SKM-1 treated with dmso at 0.1 percent for 144 hours (cell line): Measurements from ENCODE around the gene SLX9.
"Not testable (repeated sequence)": the region's sequence is repeated elsewhere in the genome, so short reads cannot be mapped to it uniquely, and the experiment has no call there.

Experiments
- DNase-seq: peaks from one replicate; lab custom pipeline; 2025; ENCODE audit not compliant: unreplicated experiment; lab: John Stamatoyannopoulos, UW

The SLX9 gene

DNA sequence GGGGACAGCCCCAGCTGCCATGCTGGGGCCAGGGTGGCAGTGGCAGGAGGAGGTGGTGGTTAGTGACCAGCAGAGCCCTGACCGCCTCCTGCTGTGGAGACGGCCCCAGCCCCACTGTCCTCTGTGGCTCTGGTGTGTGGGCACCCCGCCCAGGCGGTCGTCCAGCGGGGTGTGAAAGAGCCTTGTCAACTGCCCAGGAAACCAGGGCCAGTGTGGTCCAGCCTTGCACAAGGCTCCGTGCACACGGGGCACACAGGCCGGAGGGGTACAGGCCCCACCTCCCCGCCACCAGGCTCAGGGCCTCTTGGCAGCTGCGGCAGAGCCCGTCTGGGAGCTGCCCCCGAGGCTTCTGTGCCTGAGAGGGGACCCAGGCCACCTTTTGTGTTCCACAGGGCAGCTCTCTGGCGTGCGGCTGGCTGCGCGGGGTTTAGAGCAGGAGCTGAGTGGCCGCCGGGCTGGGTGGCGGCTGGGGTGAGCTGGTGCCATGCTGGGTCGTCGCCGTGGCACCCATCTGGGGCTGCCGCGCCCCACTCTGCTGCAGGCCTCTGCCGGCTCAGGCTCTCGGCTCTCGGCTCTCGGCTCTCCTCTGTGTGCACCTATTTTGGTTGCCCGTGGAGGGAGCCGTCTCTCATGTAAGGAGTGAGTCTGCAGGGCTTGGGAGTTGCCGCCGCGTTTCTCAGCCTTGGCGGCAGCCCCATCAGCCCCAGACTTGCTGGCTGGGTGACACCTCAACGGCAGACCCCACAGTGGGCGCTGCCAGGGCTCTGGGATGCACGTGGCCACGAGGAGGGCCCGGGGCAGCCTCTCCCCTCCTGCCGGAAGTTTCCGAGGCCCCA, 36.1 kb downstream of the SLX9 start:
- DNase-seq = no peak

DNA sequence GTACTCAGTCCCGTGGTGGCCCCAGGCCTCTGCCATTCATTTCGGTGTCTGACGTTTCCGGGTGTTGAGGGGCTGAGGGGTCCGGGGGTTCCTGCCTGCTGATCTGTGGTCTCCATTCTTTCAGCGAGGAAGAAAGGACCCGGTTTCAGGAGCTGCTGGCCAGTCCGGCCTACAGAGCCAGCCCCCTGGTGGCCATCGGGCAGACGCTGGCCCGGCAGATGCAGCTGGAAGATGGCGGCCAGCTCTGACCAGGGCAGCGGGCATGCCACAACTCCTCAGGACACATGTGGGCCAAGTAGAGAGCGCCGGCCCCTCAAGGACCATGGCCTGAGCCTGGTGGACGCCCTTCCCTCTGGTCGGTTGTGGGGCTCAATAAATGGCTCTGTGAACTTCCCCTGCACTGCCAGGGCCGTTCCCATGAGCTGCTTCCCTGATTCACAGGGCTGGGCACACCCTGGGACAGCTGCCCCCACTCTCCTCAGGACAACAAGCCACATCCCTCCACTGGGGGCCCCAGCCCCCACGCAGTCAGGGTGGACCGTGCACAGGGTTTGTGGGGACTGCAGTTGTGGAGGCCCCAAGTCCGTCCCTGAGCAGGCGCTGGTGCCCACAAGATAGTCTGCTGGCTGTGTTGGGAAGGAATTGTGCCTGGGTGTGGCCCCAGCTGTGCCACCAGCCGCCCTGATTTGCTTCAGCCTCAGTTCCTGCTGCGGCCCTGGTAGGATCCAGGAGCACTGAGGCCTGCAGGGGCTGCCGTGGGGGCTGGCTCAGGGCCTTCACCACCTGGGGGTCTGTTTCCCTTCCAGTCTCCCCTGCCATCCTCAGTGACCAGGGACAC, 36.9 kb downstream of the SLX9 start:
- not testable (repeated sequence) for DNase-seq

DNA sequence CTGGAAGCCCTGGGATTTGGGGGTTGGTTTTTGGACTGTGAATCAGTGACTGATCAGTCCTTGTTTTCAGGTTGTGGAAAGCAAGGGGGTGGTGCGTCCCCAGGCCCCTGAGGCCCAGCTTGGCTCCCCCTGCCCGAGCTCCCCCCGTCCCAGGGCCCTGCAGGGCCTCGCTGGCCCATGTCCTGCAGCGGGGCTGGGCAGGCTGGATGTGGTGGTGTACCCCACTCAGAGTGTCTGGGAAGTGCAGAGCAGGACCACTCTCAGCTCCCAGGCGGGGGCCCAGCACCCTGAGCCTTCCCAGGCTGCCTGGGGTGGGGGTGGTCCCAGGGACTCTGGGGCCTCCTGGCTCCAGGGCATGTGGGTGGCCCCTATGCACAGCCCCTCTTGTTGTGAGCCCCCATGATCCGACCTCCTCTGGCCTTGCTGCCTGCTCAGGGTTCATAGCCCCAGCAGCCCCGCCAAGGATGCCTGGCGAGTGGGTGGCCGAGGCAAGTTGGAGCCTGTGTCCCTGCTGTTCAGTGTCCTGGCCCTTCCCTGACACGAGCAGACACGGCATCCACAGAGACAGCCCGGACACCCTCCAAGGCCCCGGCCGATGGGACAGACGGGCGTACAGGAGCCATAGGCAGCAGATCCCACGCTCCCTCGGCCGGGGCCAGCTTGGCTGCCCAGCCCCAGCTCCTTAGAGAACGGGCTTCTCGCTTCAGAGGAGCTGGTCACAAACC, 37.9 kb downstream of the SLX9 start:
- no peak for DNase-seq

DNA sequence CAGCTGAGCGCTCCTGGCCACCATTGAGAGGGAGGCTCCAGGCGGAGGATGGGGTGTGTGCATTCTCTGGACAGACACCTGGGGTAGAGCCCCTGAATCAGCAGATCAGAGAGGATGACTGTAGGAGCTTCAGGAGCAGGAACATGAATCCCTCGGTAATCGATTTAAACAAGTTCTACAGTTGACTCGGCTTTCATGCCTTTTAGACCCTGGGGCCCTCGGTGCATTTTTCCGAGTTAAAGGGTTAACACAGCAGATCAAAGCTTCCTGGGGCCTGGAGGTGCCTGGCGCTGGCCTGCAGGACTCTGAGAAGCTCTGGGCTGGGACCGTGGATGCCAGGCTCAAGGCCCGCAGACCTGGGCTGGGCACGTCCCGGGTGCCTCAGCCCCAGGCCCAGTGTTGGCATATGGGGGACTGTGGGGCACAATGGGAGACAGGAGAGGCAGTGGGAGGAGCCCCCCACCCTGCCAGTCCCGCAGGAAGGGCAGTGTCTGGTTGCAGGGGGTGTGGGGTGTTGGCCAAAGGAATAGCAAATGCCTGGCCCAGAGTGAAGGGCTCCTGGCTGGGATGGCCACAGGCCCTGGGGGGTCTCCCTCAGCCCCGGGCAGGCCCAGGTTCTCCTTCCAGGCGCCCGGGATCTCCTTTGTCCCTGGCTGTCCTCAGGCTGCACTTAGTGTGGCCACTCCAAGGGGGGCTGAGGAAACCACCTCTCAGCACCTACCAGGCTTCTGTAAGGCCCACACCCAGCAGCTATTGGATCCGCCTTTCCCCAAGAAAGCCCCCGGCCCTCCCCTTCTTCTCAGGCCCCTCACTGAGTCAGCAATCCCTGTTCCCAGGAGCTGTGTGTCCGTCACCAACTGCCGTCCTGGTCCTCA, 40.1 kb downstream of the SLX9 start:
- DNase-seq = no peak

DNA sequence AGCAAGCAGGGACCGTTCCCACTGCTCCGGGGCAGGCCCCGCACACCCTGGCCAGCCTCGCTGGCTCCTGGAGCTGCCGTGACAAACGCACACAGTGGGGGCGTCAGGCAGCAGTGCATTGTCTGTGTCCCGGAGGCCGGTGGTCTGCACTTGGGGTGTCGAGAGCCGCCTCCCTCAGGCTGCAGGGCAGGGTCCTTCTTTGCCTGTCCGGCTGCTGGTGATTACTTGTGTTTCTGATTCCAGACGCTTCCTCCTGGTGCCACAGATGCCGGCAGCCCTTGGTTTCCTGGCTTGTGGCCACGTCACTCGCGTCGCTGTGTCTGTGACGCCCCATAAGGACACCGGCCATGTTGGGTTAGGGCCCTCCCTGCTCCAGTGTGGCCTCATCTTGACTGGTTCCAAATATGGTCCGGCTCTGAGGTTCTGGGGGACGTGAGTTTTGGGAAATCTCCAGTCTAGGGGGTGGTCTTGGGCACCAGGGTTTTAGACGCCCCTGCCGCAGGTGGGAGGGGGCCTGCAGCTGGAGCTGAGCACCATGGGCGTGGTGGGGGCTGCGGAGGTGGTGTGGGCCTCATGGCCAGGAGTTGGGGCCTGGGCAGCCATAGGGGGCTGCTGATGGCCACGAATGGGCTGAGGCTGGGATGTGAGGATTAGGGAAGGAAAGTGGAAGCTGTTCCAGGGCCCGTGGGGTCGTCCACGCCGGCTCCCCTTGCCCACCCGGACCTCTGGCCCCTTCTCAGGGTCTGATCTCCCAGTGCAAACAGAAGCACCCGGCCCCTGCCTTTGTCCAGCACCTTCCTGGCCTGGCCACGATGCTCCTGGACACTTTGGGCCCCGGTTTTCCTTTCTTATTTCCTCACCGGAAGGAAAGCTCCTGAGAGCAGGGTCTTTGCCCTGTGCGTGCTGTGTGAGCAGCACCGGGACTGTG, 41.0 kb downstream of the SLX9 start:
- DNase-seq = no peak

DNA sequence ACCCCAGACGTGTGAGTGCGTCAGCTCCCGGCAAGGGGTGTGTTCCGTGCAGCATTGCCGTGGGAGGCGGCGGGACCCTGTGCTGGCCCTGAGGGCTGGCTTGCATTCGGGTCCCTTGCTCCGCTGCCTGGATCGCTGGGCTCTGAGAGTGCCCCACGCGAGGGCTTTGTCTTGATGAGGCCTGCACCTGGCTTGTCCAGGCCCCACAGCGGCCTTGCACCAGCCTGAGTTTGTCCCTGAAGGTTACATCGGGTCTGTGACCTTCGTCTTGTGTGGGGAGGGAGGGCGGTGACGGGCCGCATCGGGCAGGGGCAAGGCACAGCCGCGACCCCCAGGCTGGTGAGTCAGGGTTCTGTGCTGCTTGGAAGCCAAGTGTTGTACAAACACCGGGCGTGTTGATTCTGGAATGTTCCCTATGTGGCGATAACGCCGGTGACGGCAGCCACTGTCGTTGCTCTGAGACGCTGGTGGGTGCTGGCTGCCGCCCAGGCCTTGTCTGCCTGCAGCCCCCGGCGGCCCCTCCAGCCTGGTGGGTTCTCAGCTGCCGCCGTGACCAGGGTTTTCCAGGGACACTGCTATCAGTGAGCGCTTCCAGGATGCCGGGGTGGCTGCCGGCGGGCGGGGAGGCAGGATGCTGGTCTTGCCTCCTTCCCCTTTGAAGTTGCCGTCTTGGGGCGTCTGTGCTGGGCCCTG, 42.9 kb downstream of the SLX9 start:
- no peak for DNase-seq

DNA sequence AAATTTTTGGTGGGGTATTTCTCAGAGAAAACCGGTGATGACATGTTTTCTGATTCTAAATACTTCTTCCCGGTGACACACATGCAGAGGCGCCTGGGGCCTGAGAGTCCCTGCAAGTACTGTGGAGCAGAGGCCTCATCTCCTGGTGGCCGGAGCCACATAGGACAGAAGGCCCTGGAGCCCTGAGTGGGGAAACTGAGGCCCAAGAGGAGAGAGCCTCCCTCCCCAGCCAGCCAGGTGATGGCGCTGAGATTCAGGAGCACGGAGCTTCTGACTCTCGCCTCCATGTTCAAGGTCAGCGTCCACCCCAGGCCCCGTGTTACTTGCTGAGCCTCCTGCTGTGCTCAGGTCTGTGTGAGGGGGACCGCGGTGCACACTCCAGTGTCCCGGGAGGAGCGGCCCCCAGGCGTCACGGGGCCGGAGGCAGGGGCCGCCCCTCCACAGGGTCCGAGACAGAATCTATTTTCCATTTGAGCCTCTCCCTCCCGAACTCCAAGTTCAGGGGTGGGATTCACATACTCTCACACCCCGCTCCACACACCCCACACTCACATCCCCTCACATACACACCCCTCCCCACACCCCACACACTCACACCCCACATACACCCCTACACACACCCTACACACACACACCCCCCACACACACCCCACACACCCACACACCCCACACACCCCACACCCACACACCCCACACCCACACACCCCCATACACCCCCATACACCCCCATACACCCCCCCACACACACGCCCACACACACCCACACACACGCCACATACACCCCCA, 43.8 kb downstream of the SLX9 start:
- DNase-seq = no peak

DNA sequence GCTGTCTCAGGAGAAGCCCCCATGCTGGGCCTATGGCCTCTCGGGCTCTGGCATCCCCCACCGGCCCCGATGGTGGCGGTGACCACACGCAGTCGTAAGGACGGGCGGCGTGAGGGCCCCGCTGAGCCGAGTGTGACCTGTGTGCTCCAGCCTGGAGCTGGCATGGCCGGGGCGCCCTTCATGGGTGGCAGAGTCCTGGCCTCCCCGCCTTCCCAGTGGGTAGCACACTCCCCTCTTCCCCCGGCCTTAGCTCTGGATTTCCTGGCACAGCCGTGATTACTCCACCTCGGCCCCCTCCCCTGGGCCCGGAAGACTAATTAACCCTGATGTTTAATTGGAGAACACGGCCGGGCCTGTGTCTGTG, 44.6 kb downstream of the SLX9 start:
- DNase-seq = no peak

DNA sequence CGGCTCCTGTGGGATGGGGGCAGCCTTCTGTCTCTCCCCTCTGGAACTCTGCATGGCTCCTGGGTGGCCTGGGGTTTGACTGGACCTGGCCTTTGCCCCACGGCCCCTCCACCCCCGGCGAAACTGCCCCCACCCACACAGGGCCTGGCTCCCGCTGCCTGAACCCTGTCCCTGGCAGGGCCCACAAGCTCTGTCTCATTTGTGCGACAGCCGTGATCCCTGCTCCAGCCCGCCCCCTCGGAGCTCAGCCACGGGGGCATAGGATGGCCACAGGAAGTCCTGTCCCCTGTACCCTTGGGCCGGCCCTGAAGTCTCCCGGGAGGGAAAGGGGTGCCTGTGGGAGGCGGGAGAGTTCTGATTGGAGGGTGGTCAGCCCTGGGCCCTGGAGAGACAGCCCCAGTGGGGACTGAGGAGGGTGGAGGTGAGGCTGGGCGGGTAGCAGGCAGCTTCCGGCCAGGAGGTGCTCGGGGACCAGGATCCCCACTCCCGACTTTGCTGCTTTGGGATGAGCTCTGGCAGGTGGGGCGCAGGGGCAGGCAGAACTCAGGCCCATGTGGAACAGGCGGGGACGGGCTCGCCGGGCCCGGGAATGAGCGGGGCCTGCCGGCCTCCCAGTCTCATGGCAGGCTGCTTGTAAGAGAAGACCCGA, 45.1 kb downstream of the SLX9 start:
- DNase-seq = no peak

DNA sequence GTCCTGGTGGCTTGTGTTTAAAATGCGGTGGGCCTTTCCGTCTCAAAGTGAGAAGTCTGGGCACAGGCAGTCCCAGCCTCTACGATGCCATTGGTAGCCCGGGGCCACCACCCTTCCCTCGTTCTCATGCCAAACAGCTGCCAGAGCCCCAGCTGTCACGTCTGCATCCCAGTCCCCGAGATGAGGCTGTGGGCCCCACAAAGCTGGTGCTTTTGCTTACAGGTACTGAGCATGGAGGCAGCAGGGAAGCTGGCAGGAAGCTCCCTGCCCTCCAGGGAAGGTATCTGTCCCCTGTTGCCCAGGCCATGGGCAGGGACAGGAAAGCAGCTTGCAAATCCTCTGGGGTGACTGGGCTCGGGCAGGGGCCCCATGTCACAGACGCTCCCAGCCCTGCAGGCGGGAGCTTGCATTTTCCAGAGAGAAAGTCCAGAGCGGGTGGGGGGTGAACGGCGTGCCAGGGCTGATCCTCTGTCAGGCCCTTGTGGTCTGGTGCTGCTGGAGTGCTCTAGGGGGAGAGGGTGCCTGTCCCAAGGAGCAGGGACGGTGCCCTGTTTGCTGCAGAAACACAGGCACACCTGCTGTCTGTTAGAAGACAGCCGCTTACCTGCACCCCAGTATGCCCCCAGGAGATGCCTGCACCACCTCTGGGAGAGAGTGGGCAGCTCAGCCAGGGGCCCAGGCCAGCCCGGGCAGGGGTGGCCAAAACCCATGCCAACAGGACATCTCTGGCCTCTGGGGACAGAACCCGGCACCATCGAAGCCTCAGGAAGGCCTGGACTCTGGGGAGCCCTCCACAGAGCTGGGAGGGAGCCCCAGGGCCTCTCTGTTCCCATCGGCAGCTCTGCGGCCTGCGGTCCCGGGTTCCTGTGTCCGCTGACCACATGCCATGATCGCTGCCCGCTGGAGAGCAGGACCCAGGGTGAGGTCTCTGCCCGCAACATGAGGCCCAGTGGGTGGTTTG, 45.9 kb downstream of the SLX9 start:
- no peak for DNase-seq

DNA sequence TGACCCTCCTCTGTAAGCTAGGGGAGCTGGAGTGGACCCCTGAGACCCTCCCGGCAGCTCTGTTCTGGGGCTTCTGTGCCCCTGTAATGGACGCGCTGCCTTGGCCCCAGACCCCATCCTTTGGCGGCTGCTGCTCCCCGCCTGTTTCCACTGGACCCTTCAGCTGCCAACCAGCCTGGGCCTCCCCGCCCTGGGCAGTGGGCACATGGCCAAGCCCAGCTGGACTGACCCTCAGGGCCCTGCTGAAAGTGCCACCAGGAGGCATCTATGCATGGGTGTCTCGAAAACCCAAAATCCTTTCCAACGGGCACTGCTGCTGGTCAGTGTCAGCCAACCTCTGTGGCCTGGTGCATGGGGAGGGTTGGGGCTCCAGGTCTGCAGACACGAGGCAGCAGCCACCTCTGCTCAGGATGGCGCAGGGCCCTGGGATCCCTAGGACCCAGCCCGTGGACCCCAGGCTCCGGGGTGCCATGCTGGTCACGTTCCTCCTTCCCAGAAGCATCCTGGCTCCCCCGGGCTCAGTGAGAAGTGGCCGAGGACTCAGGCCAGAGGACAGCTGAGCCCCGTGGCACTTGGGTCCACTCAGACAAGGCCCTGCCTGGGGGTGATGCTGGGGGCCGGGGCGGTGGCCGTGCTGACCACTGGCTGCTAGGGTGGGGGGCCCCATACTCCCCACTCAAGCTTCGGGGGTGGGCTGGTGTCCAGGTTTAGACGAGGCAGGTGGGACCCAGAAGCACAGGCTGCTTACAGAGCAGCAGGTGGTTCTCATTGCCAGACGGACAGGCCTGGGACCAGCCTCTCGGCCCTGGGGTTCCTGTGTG, 46.9 kb downstream of the SLX9 start:
- no peak for DNase-seq

DNA sequence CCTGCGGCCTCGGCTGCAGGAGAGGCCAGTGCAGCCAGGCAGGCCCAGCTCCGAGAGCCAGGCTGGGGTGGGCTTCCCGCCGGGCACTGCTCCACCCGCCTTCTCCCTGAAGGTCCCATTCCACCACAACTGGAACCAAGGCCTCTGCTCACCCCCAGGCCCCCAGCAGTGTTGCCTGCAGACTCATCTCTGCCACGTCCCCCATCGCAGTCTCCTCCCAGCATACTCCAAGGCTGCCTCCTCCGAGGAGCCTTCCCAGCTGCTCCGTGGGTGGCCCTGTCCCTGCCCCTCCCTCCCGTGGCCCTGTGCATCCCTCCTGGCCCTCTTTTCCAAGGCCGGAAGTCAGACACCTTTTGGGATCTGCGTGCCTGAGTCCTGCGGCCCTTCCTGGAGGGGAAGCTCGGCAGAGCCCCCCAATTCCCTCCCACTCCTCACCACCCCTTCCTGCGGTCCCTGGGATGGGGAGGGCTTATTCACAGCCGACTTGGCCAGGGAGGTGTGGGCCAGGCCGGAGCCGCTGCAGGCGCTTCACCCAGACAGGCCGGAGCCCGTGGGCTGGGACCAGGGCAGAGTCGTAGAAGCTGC, 47.6 kb downstream of the SLX9 start:
- no peak for DNase-seq

DNA sequence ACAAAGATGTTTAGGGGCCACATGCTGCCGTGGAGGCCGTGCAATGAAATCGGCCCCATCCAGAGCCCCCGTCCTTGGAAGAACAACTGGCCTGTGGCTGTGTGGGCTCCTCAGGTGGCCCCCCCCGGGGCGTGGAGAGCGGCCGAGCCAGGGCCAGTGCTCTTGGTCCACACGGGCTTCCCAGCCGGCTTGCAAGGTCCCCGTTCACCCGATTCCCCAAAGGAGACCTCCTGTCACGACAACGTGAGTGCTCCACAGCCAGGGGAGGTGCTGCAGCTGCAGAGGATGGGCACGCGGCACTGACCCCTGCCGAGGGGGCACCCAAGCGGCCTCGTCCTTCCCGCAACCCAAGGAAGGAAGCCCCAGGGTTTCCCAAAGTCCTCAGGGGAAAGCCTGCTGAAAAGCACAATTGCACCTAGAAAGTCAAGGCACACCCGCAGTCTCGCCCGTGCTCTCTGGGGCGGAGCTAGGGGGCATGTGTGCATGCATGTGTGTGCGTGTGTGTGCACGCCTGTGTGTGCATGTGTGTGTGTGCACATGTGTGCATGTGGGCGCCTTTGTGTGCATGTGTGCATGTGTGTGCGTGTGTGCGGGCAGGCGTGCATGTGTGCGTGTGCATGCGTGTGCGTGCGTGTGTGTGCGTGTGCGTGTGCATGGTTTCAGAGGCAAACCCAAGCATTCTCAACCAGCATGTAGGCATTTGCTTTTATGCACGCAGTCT, 48.2 kb downstream of the SLX9 start:
- no peak for DNase-seq

DNA sequence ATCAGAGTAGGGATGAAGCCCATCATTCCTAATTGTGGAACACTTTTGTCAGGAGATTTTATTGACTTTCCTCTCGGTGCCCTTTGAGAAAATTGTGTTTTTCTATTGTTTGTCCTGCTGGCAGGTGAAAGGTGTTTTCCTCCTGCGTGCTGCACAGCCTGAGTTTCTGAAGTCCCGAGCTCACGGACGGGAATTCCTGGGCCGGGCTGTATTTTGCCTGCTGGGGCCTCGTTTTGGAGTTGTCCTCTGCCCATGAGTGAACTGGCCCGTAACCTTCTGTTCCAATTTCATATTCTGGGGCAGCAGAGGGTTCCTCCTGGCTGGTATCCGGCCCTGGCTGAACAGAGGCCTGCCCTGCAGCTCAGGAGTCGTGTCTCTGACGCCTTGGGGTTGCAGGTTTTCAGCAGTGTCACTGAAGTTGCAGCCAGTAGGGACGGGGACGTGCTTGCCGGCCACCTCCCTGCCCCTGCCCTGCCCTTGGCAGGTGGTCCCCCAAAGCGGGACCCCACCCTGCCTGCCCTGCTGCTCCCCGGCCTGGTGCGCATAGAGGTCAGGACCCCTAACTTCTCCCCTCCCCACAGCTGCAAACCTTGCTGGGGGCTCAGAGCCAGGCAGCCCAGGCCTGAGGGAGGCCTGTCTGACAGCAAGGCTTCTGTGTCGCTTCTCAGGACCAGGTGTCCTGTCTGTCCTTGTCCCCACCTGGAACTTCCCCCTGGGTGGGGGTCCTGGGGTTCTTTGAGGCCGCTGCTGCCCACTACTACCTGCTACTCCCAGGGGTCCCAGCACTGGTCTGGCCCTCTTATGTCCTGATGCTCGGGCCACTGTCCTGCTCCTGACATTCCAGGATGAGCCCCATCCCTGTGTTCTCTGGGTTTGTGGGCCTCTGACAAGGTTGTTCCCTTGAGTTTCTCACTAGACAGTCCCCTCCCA, 49.0 kb downstream of the SLX9 start:
- no peak for DNase-seq
